NB4 (cell line): ENCODE results near the gene ACSL6.

Experiments used
- DNase-seq: peaks from one replicate; pipeline ENCODE4 v3.0.0; 2010; ENCODE audit warnings: low read depth
- H3K4me3 ChIP-seq: one replicate; pipeline ENCODE4 v1.5.1; 2011; ENCODE audit warnings: mild to moderate bottlenecking, low read depth, low read length, moderate library complexity
- CTCF ChIP-seq: IDR thresholded peaks from one replicate; pipeline ENCODE4 v1.5.1; 2012; ENCODE audit warnings: low read depth, low read length
- MAX ChIP-seq: IDR thresholded peaks from 2 replicates; pipeline ENCODE4 v1.6.1; 2011; ENCODE audit warnings: low read depth, low read length
- MYC ChIP-seq: IDR thresholded peaks from 2 replicates; pipeline ENCODE4 v1.6.1; 2011; ENCODE audit warnings: low read depth, low read length
- POLR2A ChIP-seq: IDR thresholded peaks from 2 replicates; pipeline ENCODE4 v1.6.1; 2011; ENCODE audit warnings: mild to moderate bottlenecking; ENCODE audit not compliant: insufficient read length; ENCODE audit errors: extremely low read depth

Gene ACSL6

GRCh38 chr5:131965826-131966415, 45.5 kb downstream of the ACSL6 start:
- no peak for DNase-seq
- no peak overlapping the region for H3K4me3 ChIP-seq
- TF ChIP-seq POLR2A, result no peak
- TF ChIP-seq CTCF, result no peak
- no peak for TF ChIP-seq MYC
- TF ChIP-seq MAX, result no peak

- no peak for TF ChIP-seq CTCF
- TF ChIP-seq MAX, result no peak
- TF ChIP-seq MYC, result no peak
- TF ChIP-seq POLR2A, result no peak
- DNase-seq, result no peak
- no peak overlapping the region for H3K4me3 ChIP-seq
Measured at GRCh38 chr5:131959906-131960305, 51.6 kb downstream of the ACSL6 start.

- TF ChIP-seq POLR2A (no peak), CTCF (no peak), MYC (no peak), MAX (no peak)
- DNase-seq, result no peak
- no peak overlapping the region for H3K4me3 ChIP-seq
Measured at GRCh38 chr5:131959136-131959535, 52.3 kb downstream of the ACSL6 start.

GRCh38 chr5:131957721-131958441, 53.6 kb downstream of the ACSL6 start:
- TF ChIP-seq MYC (no peak), CTCF (no peak), MAX (no peak)
- H3K4me3 ChIP-seq, result no peak overlapping the region
- no peak for DNase-seq

GRCh38 chr5:131953969-131954368, 57.5 kb downstream of the ACSL6 start:
- H3K4me3 ChIP-seq, result no peak overlapping the region
- TF ChIP-seq MYC (no peak), POLR2A (no peak)
- DNase-seq, result no peak

GRCh38 chr5:131952301-131952857, 59.1 kb downstream of the ACSL6 start:
- no peak for DNase-seq
- TF ChIP-seq MYC (no peak), CTCF (no peak), MAX (no peak)
- no peak overlapping the region for H3K4me3 ChIP-seq
